Measurements from ENCODE around the gene TNFRSF18. TPM values are rescaled to one million over a fixed set of nuclear protein-coding genes. Genes with fewer than 3 reads are reported as not detected.
"Not testable (repeated sequence)": the region's sequence is repeated elsewhere in the genome, so short reads cannot be mapped to it uniquely, and the experiment has no call there.

Gene TNFRSF18
- total and polyA plus RNA-seq, 10 of the 15 experiments (the other 5 are each of a cell fraction or from before 2014, with no cell fraction given) = 0.18 to 7.5 (median 1.5) TPM; not detected in 1

DNA sequence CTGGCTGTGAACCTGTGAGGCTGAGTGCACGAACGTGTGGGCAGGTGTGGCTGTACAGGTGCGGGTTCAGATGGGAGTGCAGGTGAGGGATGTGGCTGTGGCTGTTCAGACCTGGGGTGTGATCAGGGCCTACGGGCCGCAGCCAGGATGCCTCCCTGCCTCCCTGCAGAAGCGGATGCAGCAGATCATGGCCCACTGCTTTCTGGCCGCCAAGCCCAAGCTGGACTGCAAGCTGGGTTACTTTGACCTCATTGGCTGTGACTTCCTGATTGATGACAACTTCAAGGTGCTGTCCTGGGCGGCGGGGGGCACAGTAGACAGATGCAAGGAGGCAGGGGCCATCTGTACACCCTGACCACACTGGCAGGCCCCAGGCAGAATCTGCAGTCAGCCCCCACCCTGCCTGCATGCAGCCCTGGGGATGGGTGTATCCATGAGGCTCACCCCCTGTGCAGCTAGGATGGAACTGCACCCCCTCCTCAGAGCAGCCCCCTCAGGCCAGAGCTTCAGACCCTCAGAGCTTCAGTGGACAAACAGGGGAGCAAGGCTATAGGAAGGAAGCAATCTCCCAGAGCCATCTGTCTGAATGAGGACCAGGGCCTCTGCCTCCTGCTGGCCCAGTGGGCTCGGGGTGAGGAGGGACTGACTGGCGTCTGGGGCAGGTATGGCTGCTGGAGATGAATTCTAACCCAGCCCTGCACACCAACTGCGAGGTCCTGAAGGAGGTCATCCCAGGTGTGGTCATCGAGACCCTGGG lies 9.8 kb downstream of the TNFRSF18 start:
- RAD21 ChIA-PET (ENCODE audit: unreplicated experiment) = no interaction called here
- CTCF ChIA-PET = no interaction called here
- no peaks in the 10 kb centered on the region for H3K4me1 ChIP-seq (ENCODE audit: control insufficient read depth, insufficient read depth, low read length)
- no peak overlapping the region for H2AFZ ChIP-seq (ENCODE audit: control insufficient read depth, low read depth, low read length)
- no peaks in the 10 kb centered on the region for H3K27me3 ChIP-seq (replicated peaks in 1 of 2; ENCODE audit: control insufficient read depth in 2 of 2, insufficient read depth in 2 of 2, low read length in 1 of 2)
- intact Hi-C loops (cut with micrococcal nuclease; ENCODE audit: unreplicated experiment) = no loop called here
- in situ Hi-C loops (cut with MboI) = no loop called here
- peaks cover 2% of the 10 kb centered on the region; the same call in 1 of the 3 replicates for H3K9me3 ChIP-seq (replicated peaks; ENCODE audit: control insufficient read depth, insufficient read depth, low read length)
- H3K4me2 ChIP-seq (ENCODE audit: control insufficient read depth, insufficient read depth) = no peak overlapping the region
- no peaks in the 10 kb centered on the region for H3K79me2 ChIP-seq (ENCODE audit: control insufficient read depth, insufficient read depth, low read length)
- 44% methylated on average over 13 of the region's 13 CpGs for WGBS (ENCODE audit: insufficient coverage, insufficient replicate concordance, low lambda C conversion rate, missing lambda C conversion rate)
- no peak overlapping the region for H3K27ac ChIP-seq (ENCODE audit: control insufficient read depth, insufficient read depth)
- no peaks in the 10 kb centered on the region for H3K36me3 ChIP-seq (ENCODE audit: control insufficient read depth in 2 of 2, insufficient read depth in 2 of 2, low read length in 1 of 2)
- ATAC-seq = no peak
- BruUV-seq (replicated peaks) = no TSS peak
- no peak overlapping the region for H3K4me3 ChIP-seq
- DNase-seq (ENCODE audit: low read depth, low spot score) = no peak
- TF ChIP-seq NFXL1 (IDR thresholded peaks at IDR 0.05; ENCODE audit: borderline replicate concordance) = no peak
- no peak for TF ChIP-seq MEF2A (IDR thresholded peaks at IDR 0.05; ENCODE audit: insufficient read depth, low read depth, low read length)
- TF ChIP-seq NBN (IDR thresholded peaks at IDR 0.05) = no peak
- no peak for TF ChIP-seq FOXK2 (IDR thresholded peaks at IDR 0.05)
- no peak for TF ChIP-seq NFYA (IDR thresholded peaks at IDR 0.05; ENCODE audit: borderline replicate concordance, low read depth, low read length)
- no peak for TF ChIP-seq STAT1 (conservative IDR thresholded peaks at IDR 0.05)
- no peak for TF ChIP-seq SREBF1 (IDR thresholded peaks at IDR 0.05; ENCODE audit: low read length)
- TF ChIP-seq NR2C2 (IDR thresholded peaks at IDR 0.05; ENCODE audit: borderline replicate concordance, control insufficient read depth, insufficient read length, low read depth) = no peak
- TF ChIP-seq SIN3A (IDR thresholded peaks at IDR 0.05; ENCODE audit: low read depth, low read length) = no peak
- TF ChIP-seq PAX8 (IDR thresholded peaks at IDR 0.05) = no peak
- TF ChIP-seq PAX5 (IDR thresholded peaks at IDR 0.05; ENCODE audit: borderline replicate concordance, low read depth, low read length) = no peak
- no peak for TF ChIP-seq NR2F1 (conservative IDR thresholded peaks at IDR 0.05)
- TF ChIP-seq PRDM15 (CRISPR knock-in tag; IDR thresholded peaks at IDR 0.05) = no peak
- TF ChIP-seq ETV6 (conservative IDR thresholded peaks at IDR 0.05 in 1 of 2, IDR thresholded peaks at IDR 0.05 in 1 of 2; ENCODE audit: borderline replicate concordance in 1 of 2, low read depth in 1 of 2) = no peak
- no peak for TF ChIP-seq ZNF207 (IDR thresholded peaks at IDR 0.05; ENCODE audit: borderline replicate concordance)
- SMC1A ChIA-PET (ENCODE audit: uncharacterized antibody, unreplicated experiment) = interaction anchor here (1.0 kb wide), 2 partner anchors 25 to 26 kb away, joined by 3 read pairs; no protein-coding TSS in a partner anchor
- H4K20me1 ChIP-seq (ENCODE audit: control insufficient read depth, insufficient read depth) = no peaks in the 10 kb centered on the region
- H3K9ac ChIP-seq (ENCODE audit: control insufficient read depth, insufficient read depth, low read length) = no peak overlapping the region
- FAIRE-seq = no peak
- POLR2A ChIA-PET = no interaction called here

DNA sequence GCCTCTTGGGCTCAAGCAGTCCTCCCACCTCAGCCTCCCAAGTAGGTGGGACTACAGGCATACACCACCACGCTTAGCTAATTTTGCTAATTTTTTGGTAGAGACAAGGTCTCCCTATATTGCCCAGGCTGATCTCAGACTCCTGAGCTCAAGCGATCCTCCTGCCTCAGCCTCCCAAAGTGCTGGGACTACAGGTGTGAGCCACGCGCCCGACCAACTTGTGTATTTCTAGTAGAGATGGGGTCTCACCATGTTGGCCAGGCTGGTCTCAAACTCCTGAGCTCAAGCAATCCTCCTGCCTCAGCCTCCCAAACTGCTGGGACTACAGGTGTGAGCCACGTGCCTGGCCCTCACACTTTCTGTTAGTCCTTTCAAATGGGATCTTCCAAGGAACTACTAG lies 10.7 kb downstream of the TNFRSF18 start:
- H3K4me3 ChIP-seq; DNase-seq (ENCODE audit: low read depth, low spot score); ATAC-seq; H3K4me1 ChIP-seq (ENCODE audit: control insufficient read depth, insufficient read depth, low read length); intact Hi-C loops (cut with micrococcal nuclease; ENCODE audit: unreplicated experiment); FAIRE-seq; H3K27ac ChIP-seq (ENCODE audit: control insufficient read depth, insufficient read depth); CTCF ChIA-PET; RAD21 ChIA-PET (ENCODE audit: unreplicated experiment); H3K36me3 ChIP-seq (ENCODE audit: control insufficient read depth in 2 of 2, insufficient read depth in 2 of 2, low read length in 1 of 2); H3K9me3 ChIP-seq (replicated peaks; ENCODE audit: control insufficient read depth, insufficient read depth, low read length); H3K27me3 ChIP-seq (replicated peaks in 1 of 2; ENCODE audit: control insufficient read depth in 2 of 2, insufficient read depth in 2 of 2, low read length in 1 of 2); H3K79me2 ChIP-seq (ENCODE audit: control insufficient read depth, insufficient read depth, low read length); H4K20me1 ChIP-seq (ENCODE audit: control insufficient read depth, insufficient read depth); H3K9ac ChIP-seq (ENCODE audit: control insufficient read depth, insufficient read depth, low read length); BruUV-seq (replicated peaks); in situ Hi-C loops (cut with MboI); POLR2A ChIA-PET; H2AFZ ChIP-seq (ENCODE audit: control insufficient read depth, low read depth, low read length); H3K4me2 ChIP-seq (ENCODE audit: control insufficient read depth, insufficient read depth): not testable (repeated sequence)
- SMC1A ChIA-PET (ENCODE audit: uncharacterized antibody, unreplicated experiment) = interaction anchor here (1.0 kb wide), 2 partner anchors 24 to 25 kb away, joined by 3 read pairs; no protein-coding TSS in a partner anchor
- 79% methylated on average over 6 of the region's 6 CpGs for WGBS (ENCODE audit: insufficient coverage, insufficient replicate concordance, low lambda C conversion rate, missing lambda C conversion rate)
